GM12891 (cell line): ENCODE data around the gene PDCL2.

Source experiments
- POLR2A ChIP-seq: IDR thresholded peaks from 2 replicates; pipeline ENCODE4 v1.6.1; 2011; ENCODE audit warnings: low read depth, low read length, control low read depth
- TAF1 ChIP-seq: IDR thresholded peaks from 2 replicates; pipeline ENCODE4 v1.6.1; 2011; ENCODE audit warnings: low read depth, low read length, control low read depth

GRCh38 chr4:55604996-55605395 is 13.0 kb upstream of the PDCL2 start:
- TF ChIP-seq POLR2A = no peak
- no peak for TF ChIP-seq TAF1
